SJSA1 (cell line): ENCODE measurements around the gene FTO. TPM values are rescaled to one million over a fixed set of nuclear protein-coding genes. Genes with fewer than 3 reads are reported as not detected.
"Not testable (repeated sequence)": the region's sequence is repeated elsewhere in the genome, so short reads cannot be mapped to it uniquely, and the experiment has no call there.

ENCODE experiments used
- DNase-seq, 2 experiments: peaks; one replicate each; pipeline ENCODE4 v3.0.0-alpha.2; 2015 to 2020; ENCODE audit warnings: low spot score in 2 of 2, low read depth in 1 of 2
- H3K27ac ChIP-seq: fragments of 250-450 bp; sonication (Bioruptor Pico); 2 replicates; pipeline ENCODE4 v1.5.1; 2020; ENCODE audit warnings: mild to moderate bottlenecking, moderate library complexity
- H3K27me3 ChIP-seq: fragments of 250-450 bp; sonication (Bioruptor Pico); replicated peaks from 2 replicates; pipeline ENCODE4 v1.5.1; 2020; ENCODE audit warnings: mild to moderate bottlenecking, moderate library complexity
- H3K36me3 ChIP-seq: fragments of 250-450 bp; sonication (Bioruptor Pico); 2 replicates; pipeline ENCODE4 v1.5.1; 2020; ENCODE audit warnings: mild to moderate bottlenecking
- H3K4me1 ChIP-seq: fragments of 250-450 bp; sonication (Bioruptor Pico); replicated peaks from 2 replicates; pipeline ENCODE4 v1.6.1; 2021; ENCODE audit warnings: mild to moderate bottlenecking
- H3K4me3 ChIP-seq: fragments of 250-450 bp; sonication (Bioruptor Pico); 2 replicates; pipeline ENCODE4 v1.5.1; 2020; ENCODE audit warnings: mild to moderate bottlenecking
- H3K9me3 ChIP-seq: fragments of 250-450 bp; sonication (Bioruptor Pico); replicated peaks from 2 replicates; pipeline ENCODE4 v1.5.1; 2020; ENCODE audit warnings: mild to moderate bottlenecking
- total RNA-seq: library from RNA; depleted of rRNA; stranded (reverse); fragments of >200 nt; shearing (Covaris generic); gene quantifications from 2 replicates; pipeline ENCODE4 v1.2.3, GENCODE V29; 2014; rRNA removed

FTO gene
- 106 and 109 TPM in 2 replicates for total RNA-seq

- Histone ChIP-seq H3K4me1 (peaks cover 5% of the 10 kb centered on the region; the same call in 1 of the 2 replicates), H3K4me3 (peak within 1 kb of the TSS; percentile 56), H3K9me3 (no peaks in the 10 kb centered on the region), H3K27me3 (no peaks in the 10 kb centered on the region), H3K36me3 (peaks cover 24% of the 10 kb centered on the region), H3K27ac (peak within 1 kb of the TSS; percentile 43)
- DNase-seq = peak; percentile 99
These were observed at the start of gene FTO, which contains the start of gene RPGRIP1L for GRCh38 chr16:53703590-53704444. FTO (plus strand) TSS chr16:53704156. RPGRIP1L (minus strand) TSS chr16:53703859; CDS start chr16:53700723, 3,136 bp downstream.

DNA sequence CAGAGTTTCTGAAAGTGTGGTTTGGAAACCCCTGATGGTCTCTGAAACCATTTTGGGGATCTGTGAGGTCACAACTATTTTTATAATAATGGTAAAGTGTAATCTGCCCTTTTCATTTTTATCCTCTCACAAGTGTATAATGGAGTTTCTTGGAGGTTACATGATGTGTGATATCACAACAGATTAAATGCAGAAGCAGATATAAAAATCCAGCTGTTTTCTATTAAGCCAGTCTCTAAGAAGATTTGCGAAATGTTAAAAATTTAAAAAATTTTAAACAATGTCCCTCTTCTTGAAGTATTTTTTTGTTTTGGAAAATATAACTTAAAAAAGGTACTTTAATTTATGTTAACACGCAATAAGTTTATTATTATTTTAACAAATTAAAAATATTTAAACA lies 49.0 kb upstream of the FTO start:
- Histone ChIP-seq H3K9me3 (no peaks in the 10 kb centered on the region), H3K4me3 (no peak overlapping the region), H3K27me3 (no peaks in the 10 kb centered on the region), H3K4me1 (no peaks in the 10 kb centered on the region), H3K36me3 (peaks cover 4% of the 10 kb centered on the region; the same call in 1 of the 2 replicates), H3K27ac (no peak overlapping the region)
- DNase-seq = no peak

DNA sequence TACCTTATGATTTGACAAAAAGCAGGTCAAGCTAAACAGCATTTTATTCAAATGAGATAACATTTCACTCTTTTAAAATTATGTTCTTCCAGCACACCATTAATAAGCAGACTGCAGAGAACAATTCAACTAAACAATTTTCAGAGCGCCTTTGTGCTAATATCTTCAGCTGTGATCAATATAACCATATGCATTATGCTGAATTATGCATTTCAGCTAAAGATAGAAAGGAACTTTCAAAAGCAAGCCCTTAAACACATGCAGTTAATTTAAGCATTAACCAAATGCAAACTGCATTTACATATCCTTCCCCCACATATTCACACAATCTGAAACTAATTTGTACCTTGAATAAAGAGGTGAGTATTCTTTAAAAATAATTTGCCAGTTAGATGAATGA lies 41.9 kb upstream of the FTO start:
- no peaks in the 10 kb centered on the region for H3K27me3 ChIP-seq
- no peak overlapping the region for H3K27ac ChIP-seq
- H3K4me3 ChIP-seq = no peak overlapping the region
- no peaks in the 10 kb centered on the region for H3K36me3 ChIP-seq
- no peak for DNase-seq
- H3K4me1 ChIP-seq = peaks cover 31% of the 10 kb centered on the region
- H3K9me3 ChIP-seq = no peaks in the 10 kb centered on the region

DNA sequence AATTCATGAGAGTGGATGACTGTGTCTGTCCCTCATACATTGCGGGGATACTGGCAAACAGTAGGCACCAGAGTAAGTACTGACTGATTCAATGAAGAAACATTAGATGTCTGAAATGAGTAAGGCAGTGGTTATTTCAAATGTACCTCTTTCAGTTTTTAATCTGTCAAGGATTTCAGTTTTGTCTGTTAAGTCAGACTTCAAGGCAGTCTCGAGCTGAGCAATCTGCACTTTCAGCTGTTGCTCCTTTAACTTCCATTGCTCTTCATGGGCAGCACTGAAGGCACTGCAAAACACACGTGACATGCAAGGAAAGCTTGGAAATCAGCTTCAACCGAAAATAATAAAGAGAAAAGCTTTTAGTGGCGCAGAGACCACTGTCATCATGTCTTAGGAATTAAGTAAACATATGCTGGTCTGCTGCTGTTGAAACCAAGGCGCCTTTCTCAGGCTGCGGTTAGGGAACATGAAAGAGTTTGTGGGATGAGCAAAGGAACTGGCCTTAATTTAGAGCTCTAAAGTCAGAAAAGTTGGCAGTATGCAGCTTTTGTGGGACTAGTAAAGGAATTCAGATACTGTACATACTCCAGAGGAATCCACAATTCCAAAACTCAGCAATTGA lies 39.1 kb upstream of the FTO start:
- peak overlapping the region; percentile 77 for H3K27ac ChIP-seq
- H3K4me3 ChIP-seq = peak overlapping the region; percentile 5

DNA sequence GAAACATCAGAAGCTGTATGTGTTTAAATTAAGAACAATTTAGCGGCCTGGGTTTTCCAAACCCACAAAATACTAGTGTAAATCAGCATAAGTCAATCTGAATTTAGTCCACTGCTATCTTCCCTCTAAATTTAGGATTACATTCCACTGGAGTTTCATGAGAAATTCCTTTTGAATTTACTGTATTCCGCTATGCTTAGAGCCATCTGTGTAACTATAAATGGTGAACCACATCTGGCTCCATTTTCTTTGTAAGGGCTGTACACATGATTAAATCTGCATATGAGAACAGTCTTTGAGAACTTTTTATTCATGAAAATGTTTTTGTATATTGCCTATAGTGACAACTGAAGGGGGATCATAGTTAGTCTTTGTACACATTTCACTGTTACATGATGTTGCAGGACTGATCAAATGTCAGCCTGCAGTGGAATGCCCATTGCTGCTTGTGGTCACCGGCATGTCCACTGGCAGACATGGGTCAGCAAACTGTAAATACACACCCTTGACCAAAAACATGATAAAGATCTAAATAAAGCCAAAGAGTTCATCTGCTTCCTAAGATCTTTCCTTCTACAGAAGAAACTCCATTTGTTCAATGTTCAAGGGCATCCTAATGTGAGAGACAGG lies 37.1 kb upstream of the FTO start:
- Histone ChIP-seq H3K36me3 (no peaks in the 10 kb centered on the region), H3K9me3 (no peaks in the 10 kb centered on the region), H3K27ac (peak overlapping the region; percentile 77), H3K4me3 (no peak overlapping the region), H3K27me3 (no peaks in the 10 kb centered on the region), H3K4me1 (peaks cover 36% of the 10 kb centered on the region)
- peak; percentile 45 to 48 for DNase-seq

More for the DNA sequence above, 39.1 kb upstream of the FTO start:
- H3K4me1 ChIP-seq = peaks cover 36% of the 10 kb centered on the region
- no peaks in the 10 kb centered on the region for H3K9me3 ChIP-seq
- no peaks in the 10 kb centered on the region for H3K27me3 ChIP-seq
- peak; percentile 89 to 92 for DNase-seq
- H3K36me3 ChIP-seq = no peaks in the 10 kb centered on the region

DNA sequence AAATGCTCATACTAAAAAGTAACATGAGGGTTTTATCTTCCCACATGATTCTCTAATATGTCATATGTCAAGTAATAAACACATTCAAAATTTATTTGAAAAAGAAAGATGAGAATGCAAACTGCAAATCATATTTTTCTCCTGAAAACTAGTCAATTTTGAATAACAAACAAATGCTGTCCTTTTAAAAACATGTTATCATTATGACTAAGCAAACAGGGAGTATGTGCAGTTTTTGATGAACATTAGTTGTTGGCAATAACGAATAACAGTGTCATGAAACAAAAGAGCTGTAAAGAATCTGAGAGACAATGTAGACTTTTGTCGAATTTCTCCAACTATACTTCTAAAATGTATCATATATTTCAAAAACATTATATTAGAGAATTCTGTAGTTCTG lies 35.1 kb upstream of the FTO start:
- no peak for DNase-seq

DNA sequence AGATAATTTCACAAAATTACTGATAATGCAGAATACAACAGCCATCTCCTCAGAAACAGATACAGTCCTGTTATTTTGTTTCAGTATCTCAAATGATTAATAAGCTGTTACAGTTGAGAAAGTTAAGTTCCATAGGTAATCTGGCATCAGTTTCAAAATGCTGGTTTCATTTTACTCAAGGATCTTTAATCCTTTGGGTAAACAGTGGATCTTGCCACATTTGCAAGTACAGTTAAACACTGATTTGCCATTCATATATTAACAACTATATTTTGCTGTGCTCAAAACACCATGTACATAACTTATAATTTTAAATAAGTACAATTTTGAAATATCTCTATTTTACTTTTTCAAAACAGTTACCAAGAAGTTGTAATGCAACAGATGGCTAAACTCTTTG lies 31.5 kb upstream of the FTO start:
- Histone ChIP-seq H3K27me3 (no peaks in the 10 kb centered on the region), H3K36me3 (no peaks in the 10 kb centered on the region), H3K9me3 (no peaks in the 10 kb centered on the region), H3K27ac (no peak overlapping the region), H3K4me1 (peaks cover 2% of the 10 kb centered on the region), H3K4me3 (no peak overlapping the region)
- no peak for DNase-seq

More for the DNA sequence above, 35.1 kb upstream of the FTO start:
- Histone ChIP-seq H3K27ac (no peak overlapping the region), H3K27me3 (no peaks in the 10 kb centered on the region), H3K9me3 (no peaks in the 10 kb centered on the region), H3K36me3 (no peaks in the 10 kb centered on the region), H3K4me3 (no peak overlapping the region), H3K4me1 (peaks cover 32% of the 10 kb centered on the region)

DNA sequence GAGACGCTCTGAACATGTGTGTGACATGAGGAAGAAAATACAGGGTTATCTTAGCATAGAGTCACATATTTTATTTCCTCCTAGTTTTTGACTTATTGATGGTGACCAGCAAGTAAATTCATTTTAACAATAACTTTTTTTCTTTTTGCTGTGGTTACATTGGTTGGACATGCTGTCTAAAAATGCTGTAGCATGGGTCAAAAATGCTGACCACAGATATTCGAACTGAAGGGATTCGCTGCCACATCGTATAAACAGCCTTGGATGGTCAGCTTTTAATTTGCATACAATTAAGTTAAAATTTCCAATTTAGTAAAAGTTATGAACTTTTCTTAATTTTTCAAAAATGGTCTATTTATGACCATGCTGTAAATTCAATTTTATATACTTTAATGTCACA lies 30.8 kb upstream of the FTO start:
- Histone ChIP-seq H3K36me3 (no peaks in the 10 kb centered on the region), H3K27ac (no peak overlapping the region), H3K27me3 (no peaks in the 10 kb centered on the region), H3K9me3 (no peaks in the 10 kb centered on the region), H3K4me3 (no peak overlapping the region), H3K4me1 (no peaks in the 10 kb centered on the region)
- DNase-seq = no peak

GRCh38 chr16:53678155-53678554 lies 25.8 kb upstream of the FTO start:
- Histone ChIP-seq H3K9me3 (no peaks in the 10 kb centered on the region), H3K4me1 (peaks cover 7% of the 10 kb centered on the region), H3K27me3 (no peaks in the 10 kb centered on the region), H3K27ac (no peak overlapping the region), H3K4me3 (no peak overlapping the region), H3K36me3 (no peaks in the 10 kb centered on the region; the same call in 1 of the 2 replicates)
- no peak for DNase-seq

DNA sequence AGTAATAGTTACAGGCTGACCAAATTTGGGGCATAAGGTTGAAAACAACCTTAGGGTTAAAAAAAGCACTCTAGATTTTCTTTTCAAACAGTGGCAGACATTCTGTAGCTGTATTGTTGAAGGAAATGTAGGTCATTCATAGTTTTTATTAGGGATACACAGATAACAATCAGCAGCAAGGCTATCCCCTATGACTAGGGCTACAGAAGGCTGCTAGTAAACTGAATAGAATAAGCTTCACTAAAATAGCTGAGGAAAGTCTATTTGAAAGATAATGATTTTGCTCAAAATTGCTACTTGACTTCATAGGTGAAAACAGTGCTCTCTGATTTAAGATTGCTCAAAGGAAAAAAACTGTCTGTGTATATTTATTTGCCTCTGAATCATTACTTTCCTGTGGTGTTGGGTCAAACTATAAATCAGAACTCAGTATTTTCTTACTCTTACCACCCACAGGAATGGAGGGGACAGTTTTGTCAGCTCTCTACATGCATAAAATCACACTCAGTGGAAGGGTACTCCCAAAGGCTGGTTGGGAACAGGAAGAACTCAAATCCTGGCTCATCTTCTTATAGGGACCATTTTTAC lies 25.1 kb upstream of the FTO start:
- Histone ChIP-seq H3K4me3 (no peak overlapping the region), H3K4me1 (peaks cover 7% of the 10 kb centered on the region), H3K9me3 (no peaks in the 10 kb centered on the region), H3K27ac (no peak overlapping the region), H3K27me3 (no peaks in the 10 kb centered on the region), H3K36me3 (no peaks in the 10 kb centered on the region; the same call in none of the 2 replicates)
- DNase-seq = no peak

GRCh38 chr16:53680756-53681155 lies 23.2 kb upstream of the FTO start:
- Histone ChIP-seq H3K36me3 (peaks cover 4% of the 10 kb centered on the region), H3K9me3 (no peaks in the 10 kb centered on the region), H3K4me3 (no peak overlapping the region), H3K4me1 (peaks cover 7% of the 10 kb centered on the region), H3K27ac (no peak overlapping the region), H3K27me3 (no peaks in the 10 kb centered on the region)
- no peak for DNase-seq

DNA sequence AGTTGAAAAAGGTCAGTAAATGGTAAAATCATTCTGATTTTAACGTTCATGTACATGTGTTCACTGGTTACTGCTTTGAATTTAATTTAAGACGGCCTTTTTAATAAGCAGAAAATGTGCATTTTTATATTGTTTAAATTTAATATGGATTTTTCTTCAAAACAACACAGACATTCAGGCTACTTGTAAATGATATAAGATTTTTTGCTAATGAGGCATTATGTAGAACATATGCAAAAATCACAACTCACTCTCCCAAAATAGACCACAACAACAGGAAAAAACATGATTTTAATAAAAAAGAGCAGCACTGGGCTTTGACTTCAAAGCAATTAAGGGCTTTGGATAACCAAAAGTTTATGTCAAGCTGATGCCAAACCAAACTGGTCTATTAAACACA lies 22.6 kb upstream of the FTO start:
- Histone ChIP-seq H3K36me3 (peaks cover 4% of the 10 kb centered on the region), H3K4me3 (no peak overlapping the region), H3K4me1 (peaks cover 7% of the 10 kb centered on the region), H3K27ac (no peak overlapping the region), H3K9me3 (no peaks in the 10 kb centered on the region), H3K27me3 (no peaks in the 10 kb centered on the region)
- DNase-seq = no peak

- not testable (repeated sequence) for H3K9me3 ChIP-seq, H3K36me3 ChIP-seq, H3K4me3 ChIP-seq, H3K4me1 ChIP-seq, H3K27me3 ChIP-seq, H3K27ac ChIP-seq, DNase-seq
These were observed 18.6 kb upstream of the FTO start for GRCh38 chr16:53685334-53685733.
